ENCODE results near the gene SLC34A3. TPM values are rescaled to one million over a fixed set of nuclear protein-coding genes. Genes with fewer than 3 reads are reported as not detected.

The SLC34A3 gene
- total RNA-seq, 4 donors from 2014 or later: not detected

DNA sequence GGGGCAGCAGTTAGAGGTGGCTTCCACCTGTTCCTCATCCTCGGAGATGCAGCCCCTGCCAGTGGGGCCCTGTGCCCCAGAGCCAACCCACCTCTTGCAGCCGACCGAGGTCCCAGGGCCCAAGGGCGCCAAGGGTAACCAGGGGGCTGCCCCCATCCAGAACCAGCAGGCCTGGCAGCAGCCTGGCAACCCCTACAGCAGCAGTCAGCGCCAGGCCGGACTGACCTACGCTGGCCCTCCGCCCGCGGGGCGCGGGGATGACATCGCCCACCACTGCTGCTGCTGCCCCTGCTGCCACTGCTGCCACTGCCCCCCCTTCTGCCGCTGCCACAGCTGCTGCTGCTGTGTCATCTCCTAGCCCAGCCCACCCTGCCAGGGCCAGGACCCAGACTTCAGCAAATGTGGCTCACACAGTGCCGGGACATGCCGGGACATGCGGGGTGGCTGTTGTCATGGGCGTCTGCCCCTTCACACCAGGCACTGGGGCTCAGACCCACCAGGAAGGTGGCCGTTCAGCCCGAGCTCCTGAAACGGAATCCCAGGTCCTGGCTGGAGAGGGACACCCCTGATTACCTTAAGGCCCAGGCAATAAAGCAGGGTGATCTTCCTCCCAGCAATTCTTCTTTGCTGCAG is 4.9 kb upstream of the SLC34A3 start:
- Histone ChIP-seq H3K4me3 (no peak overlapping the region), H3K4me1 (peaks cover 0 to 45% (median 17%) of the 10 kb centered on the region in 3 donors), H3K27ac (no peak overlapping the region), H3K9me3 (no peaks in the 10 kb centered on the region), H3K27me3 (peaks cover 49% of the 10 kb centered on the region), H3K36me3 (no peaks in the 10 kb centered on the region)
- no peak for TF ChIP-seq POLR2AphosphoS5 (IDR thresholded peaks at IDR 0.05)
- TF ChIP-seq, protein P1, sequence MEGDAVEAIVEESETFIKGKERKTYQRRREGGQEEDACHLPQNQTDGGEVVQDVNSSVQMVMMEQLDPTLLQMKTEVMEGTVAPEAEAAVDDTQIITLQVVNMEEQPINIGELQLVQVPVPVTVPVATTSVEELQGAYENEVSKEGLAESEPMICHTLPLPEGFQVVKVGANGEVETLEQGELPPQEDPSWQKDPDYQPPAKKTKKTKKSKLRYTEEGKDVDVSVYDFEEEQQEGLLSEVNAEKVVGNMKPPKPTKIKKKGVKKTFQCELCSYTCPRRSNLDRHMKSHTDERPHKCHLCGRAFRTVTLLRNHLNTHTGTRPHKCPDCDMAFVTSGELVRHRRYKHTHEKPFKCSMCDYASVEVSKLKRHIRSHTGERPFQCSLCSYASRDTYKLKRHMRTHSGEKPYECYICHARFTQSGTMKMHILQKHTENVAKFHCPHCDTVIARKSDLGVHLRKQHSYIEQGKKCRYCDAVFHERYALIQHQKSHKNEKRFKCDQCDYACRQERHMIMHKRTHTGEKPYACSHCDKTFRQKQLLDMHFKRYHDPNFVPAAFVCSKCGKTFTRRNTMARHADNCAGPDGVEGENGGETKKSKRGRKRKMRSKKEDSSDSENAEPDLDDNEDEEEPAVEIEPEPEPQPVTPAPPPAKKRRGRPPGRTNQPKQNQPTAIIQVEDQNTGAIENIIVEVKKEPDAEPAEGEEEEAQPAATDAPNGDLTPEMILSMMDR (IDR thresholded peaks at IDR 0.05): no peak
- no peak for TF ChIP-seq EP300 (IDR thresholded peaks at IDR 0.05)
- TF ChIP-seq POLR2A (IDR thresholded peaks at IDR 0.05): no peak
- WGBS, 2 donors (ENCODE audit: low coverage in 1 of 2): 0% methylated on average over 1 of the region's 21 CpGs; no CpG with 5 or more reads in 1 of the 2 donors
- no peak for ATAC-seq

DNA sequence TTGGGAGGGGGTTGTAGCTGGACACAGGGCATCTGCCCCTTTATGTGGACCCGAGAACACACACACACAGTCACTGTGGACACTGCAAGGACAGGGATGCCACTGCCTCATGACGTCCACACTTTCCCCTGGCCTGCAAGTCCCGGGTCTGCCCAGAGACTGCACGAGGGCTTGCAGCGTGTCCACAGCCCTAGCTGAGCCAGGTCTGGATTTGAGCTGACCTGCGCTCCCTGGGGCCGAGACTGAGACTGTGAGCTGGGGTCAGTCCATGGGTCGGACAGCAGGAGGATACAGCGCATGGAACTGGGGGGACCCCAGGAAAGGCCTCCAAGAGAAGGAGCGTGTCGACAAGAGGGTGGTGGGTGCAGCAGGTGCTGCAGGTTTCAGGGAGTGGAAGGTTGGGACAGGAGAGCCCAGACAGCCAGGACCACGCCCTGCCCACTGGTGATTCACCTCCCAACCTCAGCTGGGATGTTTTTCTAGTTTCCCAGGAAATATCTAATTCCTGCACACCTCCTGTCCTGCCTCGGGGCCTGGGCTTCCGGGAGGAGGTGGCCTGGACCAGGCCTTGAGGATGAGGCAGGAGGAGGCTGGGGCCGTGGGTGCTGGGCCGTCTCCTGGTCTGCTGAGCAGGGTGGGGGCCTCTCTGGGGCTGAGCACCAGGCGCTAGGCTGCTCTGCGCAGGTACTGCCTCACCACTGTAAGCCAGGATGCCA is 4.2 kb upstream of the SLC34A3 start:
- no peak for ATAC-seq

DNA sequence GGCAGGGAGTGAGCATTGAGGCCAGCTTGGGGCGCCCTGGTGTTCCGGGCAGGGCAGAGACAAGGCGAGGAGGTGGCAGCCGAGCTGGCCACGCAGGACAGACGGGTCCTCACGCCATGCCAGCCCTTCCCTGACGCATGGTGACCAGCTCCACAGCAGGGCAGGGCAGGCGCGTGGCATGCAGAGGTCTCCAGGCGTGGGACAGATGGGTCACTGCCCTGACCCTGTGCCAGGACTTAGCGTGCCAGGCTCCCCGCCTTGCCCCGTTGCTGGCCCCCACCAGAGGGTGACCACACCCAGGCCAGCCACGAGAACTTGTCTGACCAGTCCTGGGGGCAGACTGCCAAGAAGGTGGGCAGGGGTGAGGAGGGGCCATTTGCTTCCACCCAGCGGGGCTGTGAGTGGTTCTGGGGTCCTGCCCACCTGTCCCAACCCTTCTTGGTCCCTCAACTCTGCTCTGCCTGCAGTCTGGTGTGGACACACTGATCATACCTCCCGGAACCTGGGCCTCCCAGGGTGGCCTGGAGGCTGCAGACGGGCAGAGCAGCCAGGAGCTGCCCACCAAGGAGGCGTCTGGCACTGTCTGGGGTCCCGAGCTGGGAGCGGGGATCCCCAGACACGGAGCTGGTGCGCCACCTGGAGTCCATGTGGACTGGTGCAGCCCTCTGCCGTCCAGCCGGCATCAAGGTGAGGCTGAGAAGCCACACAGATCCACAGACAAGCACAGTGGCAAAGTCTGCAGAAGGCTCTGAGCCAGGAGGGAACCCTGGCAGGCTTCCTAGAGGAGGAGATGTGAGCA is 3.4 kb upstream of the SLC34A3 start, which contains the start of gene RNF224:
RNF224 (plus strand) TSS at position 449 of the 799 bp plus-strand sequence. CDS start 834 bp downstream, outside the sequence.
- H3K4me3 ChIP-seq: no peak within 1 kb of the TSS
- H3K27me3 ChIP-seq: peaks cover 63% of the 10 kb centered on the region
- TF ChIP-seq POLR2AphosphoS5 (IDR thresholded peaks at IDR 0.05) (no peak), POLR2A (IDR thresholded peaks at IDR 0.05) (no peak)
- TF ChIP-seq, protein P1 (IDR thresholded peaks at IDR 0.05): peak in 3 of 4 experiments; percentile 84 to 91 (median 84)
- ATAC-seq: no peak
- H3K9me3 ChIP-seq: no peaks in the 10 kb centered on the region
- no peak within 1 kb of the TSS for H3K27ac ChIP-seq
- WGBS, 2 donors (ENCODE audit: low coverage in 1 of 2): 80% methylated on average over 1 of the region's 25 CpGs; no CpG with 5 or more reads in 1 of the 2 donors
- no peaks in the 10 kb centered on the region for H3K36me3 ChIP-seq
- peaks cover 0 to 33% (median 11%) of the 10 kb centered on the region in 3 donors for H3K4me1 ChIP-seq

More for the DNA sequence above, 4.2 kb upstream of the SLC34A3 start:
- Histone ChIP-seq H3K4me1 (peaks cover 0 to 38% (median 14%) of the 10 kb centered on the region in 3 donors), H3K36me3 (no peaks in the 10 kb centered on the region), H3K27ac (no peak overlapping the region), H3K9me3 (no peaks in the 10 kb centered on the region), H3K4me3 (no peak overlapping the region), H3K27me3 (peaks cover 56% of the 10 kb centered on the region)
- WGBS, 2 donors (ENCODE audit: low coverage in 1 of 2): 69 to 86% methylated on average over 3 of the region's 18 CpGs
- TF ChIP-seq, protein P1 (IDR thresholded peaks at IDR 0.05): no peak
- TF ChIP-seq POLR2AphosphoS5 (IDR thresholded peaks at IDR 0.05): no peak
- TF ChIP-seq POLR2A (IDR thresholded peaks at IDR 0.05): no peak
- no peak for TF ChIP-seq EP300 (IDR thresholded peaks at IDR 0.05)

DNA sequence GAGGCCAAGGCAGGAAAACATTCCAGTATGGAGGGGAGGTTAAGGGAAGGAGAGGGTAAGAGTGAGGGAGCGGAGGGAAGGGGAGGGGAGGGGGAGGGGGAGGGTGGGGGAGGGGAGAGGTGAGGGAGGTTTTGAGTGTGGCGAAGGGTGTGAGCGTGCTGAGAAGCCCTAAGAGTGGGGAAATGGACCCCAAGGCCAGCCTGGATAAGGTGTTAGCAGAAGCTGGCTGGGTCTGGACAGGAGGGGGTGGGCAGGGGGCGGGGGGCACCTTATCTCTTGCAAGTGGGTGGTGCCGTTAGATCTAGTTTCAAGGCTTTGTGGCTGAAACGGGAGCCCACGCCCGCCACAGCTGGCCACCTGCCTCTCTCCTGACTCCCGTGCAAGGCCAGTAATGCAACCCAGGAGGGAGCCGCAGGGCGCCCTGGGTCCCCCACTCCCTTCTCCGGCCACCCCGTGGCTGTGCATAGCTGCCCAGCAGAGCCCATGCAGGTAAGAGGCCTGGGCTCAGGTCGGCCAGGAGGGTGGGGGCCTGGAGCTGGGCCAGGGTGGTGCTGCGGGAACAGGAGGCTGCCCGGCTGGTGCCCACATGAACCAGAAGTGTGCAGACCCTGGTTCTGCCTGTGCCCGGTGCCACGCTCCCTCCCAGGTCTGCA is 2.7 kb upstream of the SLC34A3 start:
- Histone ChIP-seq H3K36me3 (no peaks in the 10 kb centered on the region), H3K27me3 (peaks cover 70% of the 10 kb centered on the region)
- TF ChIP-seq, protein P1 (IDR thresholded peaks at IDR 0.05): no peak
- TF ChIP-seq POLR2AphosphoS5 (IDR thresholded peaks at IDR 0.05) (no peak), POLR2A (IDR thresholded peaks at IDR 0.05) (no peak), EP300 (IDR thresholded peaks at IDR 0.05) (no peak)

More for the DNA sequence above, 2.7 kb upstream of the SLC34A3 start:
- 10 to 20% methylated on average over 3 to 4 of the region's 18 CpGs for WGBS, 2 donors (ENCODE audit: low coverage in 1 of 2)
- Histone ChIP-seq H3K9me3 (no peaks in the 10 kb centered on the region), H3K4me1 (peaks cover 0 to 26% (median 8%) of the 10 kb centered on the region in 3 donors), H3K27ac (no peak overlapping the region), H3K4me3 (no peak overlapping the region)
- no peak for ATAC-seq
